Kidney (tissue), 14 donors: Measurements from ENCODE around the gene WNT2B. TPM values are rescaled to one million over a fixed set of nuclear protein-coding genes. Genes with fewer than 3 reads are reported as not detected.

ENCODE experiments used
- DNase-seq, 5 donors: peaks; one replicate each; pipeline ENCODE4 v3.0.0-alpha.2; 2013 to 2020
- FAIRE-seq: peaks from 2 replicates; lab custom pipeline; 2012; peaks lifted over from hg19 to GRCh38; lab: Jason Lieb, UNC
- H3K27ac ChIP-seq, 2 donors: one replicate each; pipeline ENCODE4 v1.7.0; 2013; ENCODE audit warnings: low read depth in 2 of 2, low read length in 2 of 2, inconsistent platforms in 1 of 2
- H3K27me3 ChIP-seq: one replicate; pipeline ENCODE4 v1.7.1; 2013; ENCODE audit warnings: low read length, inconsistent platforms; ENCODE audit not compliant: control insufficient read depth, insufficient read depth
- H3K36me3 ChIP-seq, 3 donors: one replicate each; pipeline versions ENCODE4 v1.7.0 to v1.7.1; 2013; ENCODE audit warnings: low read length in 3 of 3, control low read depth in 1 of 3, inconsistent platforms in 1 of 3; ENCODE audit not compliant: insufficient read depth in 3 of 3, control insufficient read depth in 2 of 3
- H3K4me1 ChIP-seq, 3 donors: one replicate each; pipeline versions ENCODE4 v1.7.0 to v1.7.1; 2013; ENCODE audit warnings: low read length in 3 of 3, inconsistent platforms in 1 of 3, low read depth in 1 of 3; ENCODE audit not compliant: control insufficient read depth in 2 of 3, insufficient read depth in 2 of 3
- H3K4me3 ChIP-seq, 3 donors: one replicate each; pipeline versions ENCODE4 v1.7.0 to v1.8.1; 2013; ENCODE audit warnings: low read length in 3 of 3, control low read depth in 1 of 3, inconsistent platforms in 1 of 3
- H3K9ac ChIP-seq, 3 donors: one replicate each; pipeline versions ENCODE4 v1.7.0 to v1.7.1; 2013; ENCODE audit warnings: low read length in 3 of 3, control low read depth in 1 of 3, inconsistent platforms in 1 of 3
- H3K9me3 ChIP-seq, 3 donors: one replicate each; pipeline versions ENCODE4 v1.7.0 to v1.7.1; 2013; ENCODE audit warnings: low read length in 3 of 3, control low read depth in 1 of 3, inconsistent platforms in 1 of 3; ENCODE audit not compliant: control insufficient read depth in 2 of 3, insufficient read depth in 1 of 3
- CTCF ChIP-seq: IDR thresholded peaks from 3 replicates; pipeline ENCODE4 v1.5.1; 2012; ENCODE audit warnings: mild to moderate bottlenecking, moderate library complexity, borderline replicate concordance; ENCODE audit not compliant: insufficient read depth; ENCODE audit errors: extremely low read depth
- intact Hi-C: fragments of 100-400 bp; cut with DNase I; formaldehyde crosslinking; loops from one replicate; pipeline ENCODE4 v1.11.1; 2022
- polyA plus RNA-seq: library from polyadenylated mRNA; stranded (reverse); fragments of 350-450 nt; fragmentation: Illumina TruSeq; extraction: RNeasy Lipid Tissue Mini Kit (QIAGEN cat#74804); gene quantifications from one replicate; pipeline ENCODE4 v1.2.3, GENCODE V29; 2014; ENCODE audit warnings: low read depth, low replicate concordance; ENCODE audit not compliant: insufficient read depth
- total RNA-seq: library from RNA; stranded (reverse); fragmentation: NEBNext Ultra II Directional; extraction: Animal tissue kit (Norgen Biotek cat#: 25700); gene quantifications from one replicate; pipeline ENCODE4 v1.2.1, GENCODE V29; 2021
- donor health status: control.
- donor health status: control.
- donor health status: control.
- donor health status: control.
- donor health status: control.
- donor health status: DM: yes; HTN: yes; CAD: no.
- donor health status: Normal renal cell carcinoma (clear cell type).

The WNT2B gene
- total and polyA plus RNA-seq, 2 donors from 2014 or later = 0.75 to 4.7 TPM

DNA sequence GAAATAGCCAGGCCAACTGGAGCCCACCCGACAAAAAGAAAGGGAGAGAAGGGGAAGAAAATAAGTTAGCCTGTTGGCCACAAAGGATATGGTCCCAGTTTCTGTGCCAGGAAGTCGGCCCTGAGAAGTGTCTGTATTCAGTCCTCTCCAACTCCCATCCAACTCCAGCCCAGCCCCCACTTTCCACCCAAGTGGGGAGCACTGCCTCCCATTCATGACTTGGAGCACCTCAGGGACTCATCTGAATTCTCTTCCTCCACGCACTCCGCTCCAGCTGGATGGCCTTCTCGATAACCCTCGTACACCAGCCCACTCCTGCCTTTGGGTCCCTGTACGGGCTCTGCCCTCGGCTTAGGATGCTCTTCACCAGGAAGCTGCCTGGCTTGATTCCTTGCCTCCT lies 2.0 kb upstream of the WNT2B start:
- Histone ChIP-seq H3K36me3 (no peaks in the 10 kb centered on the region), H3K4me3 (no peak overlapping the region), H3K27me3 (peaks cover 20% of the 10 kb centered on the region), H3K27ac (no peak overlapping the region), H3K4me1 (peaks cover 0 to 4% (median 0%) of the 10 kb centered on the region in 3 donors), H3K9ac (no peak overlapping the region), H3K9me3 (no peaks in the 10 kb centered on the region)
- DNase-seq (no peak), FAIRE-seq (no peak)
- no peak for TF ChIP-seq CTCF
- intact Hi-C loops = no loop called here

DNA sequence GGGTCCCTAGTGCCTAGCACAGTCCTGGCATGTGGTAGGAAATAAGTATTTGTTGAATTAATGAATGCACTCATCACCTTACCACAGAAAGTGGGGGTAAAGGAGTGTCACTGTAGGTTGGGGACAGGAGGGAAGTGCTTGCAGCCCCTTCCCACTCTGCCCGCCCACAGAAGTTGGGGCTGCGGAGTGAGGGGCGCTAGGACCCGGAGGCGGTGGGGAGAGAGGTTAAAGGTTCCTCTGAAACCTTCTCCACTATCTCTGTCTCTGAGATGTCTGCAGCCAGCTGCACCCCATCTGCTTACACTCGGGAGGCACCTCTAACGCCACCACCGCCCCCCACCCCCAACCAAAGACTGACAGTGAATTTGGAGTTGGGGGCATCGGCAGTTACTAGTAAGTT lies 1.4 kb upstream of the WNT2B start:
- Histone ChIP-seq H3K9ac (no peak overlapping the region), H3K4me1 (peaks cover 0 to 4% (median 0%) of the 10 kb centered on the region in 3 donors), H3K4me3 (no peak overlapping the region), H3K27ac (no peak overlapping the region), H3K27me3 (peaks cover 20% of the 10 kb centered on the region), H3K36me3 (no peaks in the 10 kb centered on the region), H3K9me3 (no peaks in the 10 kb centered on the region)
- intact Hi-C loops = no loop called here
- DNase-seq (no peak), FAIRE-seq (no peak)
- no peak for TF ChIP-seq CTCF

DNA sequence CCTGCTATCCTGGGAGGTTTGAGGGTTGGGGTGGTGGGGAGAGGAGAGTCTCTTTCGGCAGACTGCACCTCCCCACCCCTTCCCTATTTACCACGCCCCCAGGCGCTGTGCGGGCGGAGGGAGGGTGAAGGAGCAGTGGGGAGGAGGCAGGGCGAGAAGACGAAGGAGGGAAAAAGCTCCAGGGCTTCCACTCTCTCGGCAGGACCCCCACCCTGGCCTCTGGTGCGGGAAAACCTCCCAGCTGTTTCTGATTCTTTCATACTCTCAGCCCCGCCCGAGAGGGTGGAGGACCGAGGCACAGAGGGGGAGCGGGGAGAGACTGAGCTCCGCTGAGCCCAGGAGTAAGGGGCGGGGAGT lies 866 bp upstream of the WNT2B start:
- intact Hi-C loops = no loop called here
- Histone ChIP-seq H3K4me1 (peaks cover 0 to 4% (median 0%) of the 10 kb centered on the region in 3 donors), H3K9me3 (no peaks in the 10 kb centered on the region), H3K9ac (no peak overlapping the region), H3K27me3 (peaks cover 16% of the 10 kb centered on the region), H3K36me3 (no peaks in the 10 kb centered on the region), H3K27ac (no peak overlapping the region), H3K4me3 (peak overlapping the region in 2 of 3 donors; percentile 44 to 52)
- no peak for TF ChIP-seq CTCF
- DNase-seq (peak in 2 of 5 donors; percentile 29 to 72), FAIRE-seq (no peak)

DNA sequence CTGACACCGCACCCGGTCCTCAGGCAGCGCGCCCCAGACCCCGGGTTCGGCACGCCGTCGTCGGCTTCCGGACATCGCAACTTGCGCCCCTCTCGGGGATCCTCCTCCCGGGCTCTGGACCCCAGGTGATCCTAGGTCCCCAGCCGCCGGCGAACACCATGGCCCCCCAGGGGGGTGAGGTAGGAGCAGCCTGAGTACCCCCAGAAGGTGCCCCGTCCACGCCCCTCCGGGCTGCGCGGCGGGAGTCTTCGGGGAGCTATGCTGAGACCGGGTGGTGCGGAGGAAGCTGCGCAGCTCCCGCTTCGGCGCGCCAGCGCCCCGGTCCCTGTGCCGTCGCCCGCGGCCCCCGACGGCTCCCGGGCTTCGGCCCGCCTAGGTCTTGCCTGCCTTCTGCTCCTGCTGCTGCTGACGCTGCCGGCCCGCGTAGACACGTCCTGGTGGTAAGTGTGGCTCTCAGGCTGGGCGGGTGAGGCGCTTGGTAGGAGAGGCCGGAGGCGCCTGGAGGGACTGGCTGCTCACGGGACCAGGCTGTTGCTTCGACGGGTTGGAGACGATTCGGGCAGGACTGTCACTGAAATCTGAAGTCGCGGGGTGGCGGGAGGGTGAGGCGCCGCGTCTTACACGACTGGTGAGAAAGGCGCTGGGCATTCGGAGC lies 367 bp downstream of the WNT2B start:
- DNase-seq = peak in 2 of 5 donors; percentile 63 to 83

More for the DNA sequence above, 367 bp downstream of the WNT2B start:
- peaks cover 8% of the 10 kb centered on the region for H3K27me3 ChIP-seq
- no peaks in the 10 kb centered on the region for H3K9me3 ChIP-seq
- intact Hi-C loops = no loop called here
- no peak overlapping the region for H3K27ac ChIP-seq
- no peak overlapping the region for H3K9ac ChIP-seq
- FAIRE-seq = no peak
- H3K4me3 ChIP-seq = peak overlapping the region in 2 of 3 donors; percentile 12 to 52
- no peaks in the 10 kb centered on the region for H3K36me3 ChIP-seq
- H3K4me1 ChIP-seq = peaks cover 0 to 4% (median 0%) of the 10 kb centered on the region in 3 donors
- TF ChIP-seq CTCF = no peak
